ENCODE data around the gene RBM20. TPM values are rescaled to one million over a fixed set of nuclear protein-coding genes. Genes with fewer than 3 reads are reported as not detected.

The RBM20 gene
- not detected for total RNA-seq (2013)
- polyA plus RNA-seq (not detected), polyA minus RNA-seq (under 0.01 and 0.08 TPM in 2 replicates), total RNA-seq (0 to 1.7 (median 0.04) reads per million in 11 experiments)

- Histone ChIP-seq H3K79me2 (ENCODE audit: insufficient read depth, low read length) (no peaks in the 10 kb centered on the region), H3K9ac (ENCODE audit: insufficient read depth, low read length, poor library complexity, severe bottlenecking) (no peak within 1 kb of the TSS), H3K4me2 (replicated peaks; ENCODE audit: extremely low read depth, low read length, poor library complexity, severe bottlenecking) (peak within 1 kb of the TSS; percentile 66), H3K27ac (ENCODE audit: low read depth in 1 of 2, low read length in 2 of 2) (no peak within 1 kb of the TSS), H3K36me3 (replicated peaks in 1 of 2; ENCODE audit: control insufficient read depth in 1 of 2, insufficient read depth in 2 of 2, low read length in 2 of 2) (no peaks in the 10 kb centered on the region), H2AFZ (ENCODE audit: insufficient read depth, low read depth, low read length, poor library complexity, severe bottlenecking) (peak within 1 kb of the TSS; percentile 41), H3K4me3 (replicated peaks in 1 of 3; ENCODE audit: low read depth in 2 of 3, low read length in 3 of 3) (peak within 1 kb of the TSS in 2 of 3 experiments; percentile 9 to 59), H4K20me1 (ENCODE audit: insufficient read depth, low read length) (no peaks in the 10 kb centered on the region), H3K4me1 (ENCODE audit: control insufficient read depth in 1 of 2, insufficient read depth in 2 of 2, low read length in 2 of 2) (peaks cover 6 to 15% of the 10 kb centered on the region in 2 donors), H3K27me3 (ENCODE audit: control insufficient read depth in 2 of 2, insufficient read depth in 2 of 2, low read length in 2 of 2) (peaks cover 73 to 90% of the 10 kb centered on the region in 2 donors), H3K9me3 (replicated peaks in 1 of 2; ENCODE audit: control insufficient read depth in 1 of 2, insufficient read depth in 1 of 2, low read length in 2 of 2) (peaks cover 0 to 23% of the 10 kb centered on the region in 2 donors)
- intact Hi-C loops (cut with micrococcal nuclease) = no loop called here
- Mint-ChIP-seq H3K27me3 (ENCODE audit: low read depth in 3 of 3) (peaks cover 64 to 87% (median 78%) of the 10 kb centered on the region in 3 donors), H3K9me3 (peaks cover 0 to 9% (median 3%) of the 10 kb centered on the region in 7 donors), H3K4me3 (peak within 1 kb of the TSS; percentile 65 to 78), H3K36me3 (peaks cover 3 to 5% of the 10 kb centered on the region in 2 donors), H3K27ac (no peak within 1 kb of the TSS), H3K4me1 (peaks cover 18% of the 10 kb centered on the region)
- TF ChIP-seq, protein P1, sequence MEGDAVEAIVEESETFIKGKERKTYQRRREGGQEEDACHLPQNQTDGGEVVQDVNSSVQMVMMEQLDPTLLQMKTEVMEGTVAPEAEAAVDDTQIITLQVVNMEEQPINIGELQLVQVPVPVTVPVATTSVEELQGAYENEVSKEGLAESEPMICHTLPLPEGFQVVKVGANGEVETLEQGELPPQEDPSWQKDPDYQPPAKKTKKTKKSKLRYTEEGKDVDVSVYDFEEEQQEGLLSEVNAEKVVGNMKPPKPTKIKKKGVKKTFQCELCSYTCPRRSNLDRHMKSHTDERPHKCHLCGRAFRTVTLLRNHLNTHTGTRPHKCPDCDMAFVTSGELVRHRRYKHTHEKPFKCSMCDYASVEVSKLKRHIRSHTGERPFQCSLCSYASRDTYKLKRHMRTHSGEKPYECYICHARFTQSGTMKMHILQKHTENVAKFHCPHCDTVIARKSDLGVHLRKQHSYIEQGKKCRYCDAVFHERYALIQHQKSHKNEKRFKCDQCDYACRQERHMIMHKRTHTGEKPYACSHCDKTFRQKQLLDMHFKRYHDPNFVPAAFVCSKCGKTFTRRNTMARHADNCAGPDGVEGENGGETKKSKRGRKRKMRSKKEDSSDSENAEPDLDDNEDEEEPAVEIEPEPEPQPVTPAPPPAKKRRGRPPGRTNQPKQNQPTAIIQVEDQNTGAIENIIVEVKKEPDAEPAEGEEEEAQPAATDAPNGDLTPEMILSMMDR (IDR thresholded peaks at IDR 0.05) = no peak
- WGBS (ENCODE audit: insufficient coverage) = under 1% methylated on average over 101 of the region's 106 CpGs
- no peak for DNase-seq
Measured at GRCh38 chr10:110643653-110644597, at the start of gene RBM20. TSS of gene RBM20 (plus strand) at chr10:110644336. CDS start at chr10:110644455, 119 bp downstream.

DNA sequence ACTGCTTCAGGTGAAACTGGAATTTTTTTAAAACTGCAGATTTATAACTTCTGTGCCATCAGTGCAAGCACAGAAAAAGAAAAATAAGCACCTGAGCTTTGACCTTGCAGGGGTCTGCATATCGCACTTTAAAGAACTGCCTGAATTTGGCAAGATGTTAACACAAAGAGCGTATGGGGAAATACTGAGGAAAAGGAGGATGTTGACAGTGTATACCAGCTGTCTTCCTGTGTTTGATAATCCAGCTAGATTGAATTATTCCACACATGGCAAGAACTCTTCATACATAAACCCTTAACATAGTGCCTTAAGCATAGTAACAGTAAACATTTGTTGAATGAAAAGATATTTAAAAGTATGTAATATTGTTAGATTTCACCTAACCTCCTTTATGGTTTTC lies 46.7 kb upstream of the RBM20 start:
- H3K9me3 Mint-ChIP-seq = no peaks in the 10 kb centered on the region
- peaks cover 62 to 79% of the 10 kb centered on the region in 2 donors for H3K36me3 Mint-ChIP-seq
- DNase-seq = no peak
- H3K27ac Mint-ChIP-seq = no peak overlapping the region
- peaks cover 4% of the 10 kb centered on the region for H3K4me1 Mint-ChIP-seq
- TF ChIP-seq, protein P1 (IDR thresholded peaks at IDR 0.05) = no peak
- Histone ChIP-seq H3K4me3 (replicated peaks in 1 of 3; ENCODE audit: low read depth in 2 of 3, low read length in 3 of 3) (no peak overlapping the region), H3K79me2 (ENCODE audit: insufficient read depth, low read length) (no peaks in the 10 kb centered on the region), H2AFZ (ENCODE audit: insufficient read depth, low read depth, low read length, poor library complexity, severe bottlenecking) (no peak overlapping the region), H4K20me1 (ENCODE audit: insufficient read depth, low read length) (no peaks in the 10 kb centered on the region), H3K27ac (ENCODE audit: low read depth in 1 of 2, low read length in 2 of 2) (no peak overlapping the region), H3K9ac (ENCODE audit: insufficient read depth, low read length, poor library complexity, severe bottlenecking) (no peak overlapping the region), H3K9me3 (replicated peaks in 1 of 2; ENCODE audit: control insufficient read depth in 1 of 2, insufficient read depth in 1 of 2, low read length in 2 of 2) (no peaks in the 10 kb centered on the region), H3K4me1 (ENCODE audit: control insufficient read depth in 1 of 2, insufficient read depth in 2 of 2, low read length in 2 of 2) (no peaks in the 10 kb centered on the region), H3K27me3 (ENCODE audit: control insufficient read depth in 2 of 2, insufficient read depth in 2 of 2, low read length in 2 of 2) (no peaks in the 10 kb centered on the region), H3K36me3 (replicated peaks in 1 of 2; ENCODE audit: control insufficient read depth in 1 of 2, insufficient read depth in 2 of 2, low read length in 2 of 2) (peaks cover 64 to 96% of the 10 kb centered on the region in 2 donors), H3K4me2 (replicated peaks; ENCODE audit: extremely low read depth, low read length, poor library complexity, severe bottlenecking) (no peak overlapping the region)
- H3K27me3 Mint-ChIP-seq (ENCODE audit: low read depth in 3 of 3) = peaks cover 0 to 1% (median 0%) of the 10 kb centered on the region in 3 donors
- no peak overlapping the region for H3K4me3 Mint-ChIP-seq
- 100% methylated on average over 1 of the region's 2 CpGs for WGBS (ENCODE audit: insufficient coverage)
- intact Hi-C loops (cut with micrococcal nuclease) = no loop called here

Data from CD14-positive monocyte (primary cell).